SW480 (cell line): Measurements from ENCODE around the gene ZNF33A.
"Not testable (repeated sequence)": the region's sequence is repeated elsewhere in the genome, so short reads cannot be mapped to it uniquely, and the experiment has no call there.

Experiments used
- DNase-seq: peaks from one replicate; pipeline ENCODE4 v3.0.0-alpha.2; 2016; ENCODE audit warnings: low spot score

Gene ZNF33A

GRCh38 chr10:38010119-38010903 is at the start of gene ZNF33A:
Gene ZNF33A (plus strand): TSS chr10:38010675. CDS start chr10:38012342, 1,667 bp downstream.
- DNase-seq, result peak; percentile 96

- no peak for DNase-seq
Measured at GRCh38 chr10:37965006-37965405, 45.5 kb upstream of the ZNF33A start.

GRCh38 chr10:37972396-37972795 is 38.1 kb upstream of the ZNF33A start:
- no peak for DNase-seq

- DNase-seq, result no peak
Measured at GRCh38 chr10:37975401-37975991, 35.0 kb upstream of the ZNF33A start.

GRCh38 chr10:37976091-37976879 is 34.2 kb upstream of the ZNF33A start, which contains the start of gene ZNF25:
Gene ZNF25 (minus strand): TSS chr10:37976647. CDS start chr10:37971722, 4,925 bp downstream.
- DNase-seq, result peak; percentile 98

- DNase-seq, result no peak
Measured at GRCh38 chr10:37976880-37977203, 33.6 kb upstream of the ZNF33A start.

- DNase-seq, result no peak
Measured at GRCh38 chr10:37991655-37992054, 18.8 kb upstream of the ZNF33A start.

- DNase-seq, result no peak
Measured at GRCh38 chr10:37992083-37992482, 18.4 kb upstream of the ZNF33A start.

GRCh38 chr10:37998920-37999319 is 11.6 kb upstream of the ZNF33A start:
- not testable (repeated sequence) for DNase-seq

- DNase-seq, result not testable (repeated sequence)
Measured at GRCh38 chr10:38000474-38000873, 10.0 kb upstream of the ZNF33A start.

- DNase-seq, result no peak
Measured at GRCh38 chr10:38003026-38003425, 7.4 kb upstream of the ZNF33A start.

- no peak for DNase-seq
Measured at GRCh38 chr10:38003588-38003987, 6.9 kb upstream of the ZNF33A start.

- no peak for DNase-seq
Measured at GRCh38 chr10:38007551-38007950, 2.9 kb upstream of the ZNF33A start.

GRCh38 chr10:38007991-38008390 is 2.5 kb upstream of the ZNF33A start:
- DNase-seq, result no peak

- DNase-seq, result no peak
Measured at GRCh38 chr10:38016354-38016753, 5.9 kb downstream of the ZNF33A start.

GRCh38 chr10:38019124-38019523 is 8.6 kb downstream of the ZNF33A start:
- DNase-seq, result not testable (repeated sequence)

GRCh38 chr10:38025283-38025682 is 14.8 kb downstream of the ZNF33A start:
- no peak for DNase-seq

- DNase-seq, result no peak
Measured at GRCh38 chr10:38027986-38028385, 17.5 kb downstream of the ZNF33A start.

- DNase-seq, result no peak
Measured at GRCh38 chr10:38032886-38033285, 22.4 kb downstream of the ZNF33A start.

GRCh38 chr10:38038107-38038931 is 27.8 kb downstream of the ZNF33A start:
- no peak for DNase-seq

- no peak for DNase-seq
Measured at GRCh38 chr10:38038932-38039245, 28.4 kb downstream of the ZNF33A start.

GRCh38 chr10:38043516-38043915 is 33.0 kb downstream of the ZNF33A start:
- no peak for DNase-seq
